GM12874 (cell line): Measurements from ENCODE around the gene CYBA.

Source experiments
- TF ChIP-seq, protein P1 (sequence below): IDR thresholded peaks from 2 replicates; pipeline ENCODE4 v1.5.1; 2011; ENCODE audit warnings: low read depth, mild to moderate bottlenecking, control low read depth, low read length, moderate library complexity; ENCODE audit not compliant: insufficient read depth

Gene CYBA

DNA sequence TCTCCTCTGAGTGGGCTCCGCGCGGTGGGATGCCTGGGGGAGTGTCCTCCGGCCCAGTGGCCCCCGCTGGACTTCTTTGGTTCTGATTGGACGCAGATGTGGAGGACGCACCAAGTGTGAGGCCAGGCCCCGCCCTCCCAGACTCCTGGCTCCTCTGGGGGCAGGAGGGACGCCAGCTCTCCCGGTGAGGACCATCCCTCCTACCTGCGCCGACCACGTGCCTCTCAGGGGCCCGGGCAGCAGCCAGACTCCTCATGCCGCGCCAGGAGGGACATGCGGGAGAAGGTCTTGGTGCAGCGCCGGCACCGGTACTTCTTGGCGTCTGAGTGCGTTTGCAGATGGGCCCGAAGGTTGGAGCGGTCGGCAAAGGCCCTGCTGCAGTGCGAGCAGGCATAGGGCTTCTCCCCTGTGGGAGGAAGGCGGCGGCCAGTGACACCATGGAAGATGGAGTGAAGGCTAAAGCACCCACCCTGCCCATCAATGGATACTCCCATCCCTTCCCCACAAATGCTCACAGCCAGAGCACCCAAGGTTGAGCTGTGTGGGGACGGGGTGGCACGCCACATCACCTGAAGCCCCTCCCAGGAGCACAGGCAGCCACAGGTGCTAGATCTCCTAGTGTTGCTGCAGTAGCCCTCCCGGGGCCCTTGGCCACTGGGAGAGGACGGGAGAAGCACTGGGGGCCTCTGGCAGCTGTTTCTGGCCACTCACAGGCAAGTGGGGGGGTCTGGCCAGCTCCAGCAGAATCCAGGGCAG, 27.5 kb upstream of the CYBA start:
- TF ChIP-seq, protein P1, sequence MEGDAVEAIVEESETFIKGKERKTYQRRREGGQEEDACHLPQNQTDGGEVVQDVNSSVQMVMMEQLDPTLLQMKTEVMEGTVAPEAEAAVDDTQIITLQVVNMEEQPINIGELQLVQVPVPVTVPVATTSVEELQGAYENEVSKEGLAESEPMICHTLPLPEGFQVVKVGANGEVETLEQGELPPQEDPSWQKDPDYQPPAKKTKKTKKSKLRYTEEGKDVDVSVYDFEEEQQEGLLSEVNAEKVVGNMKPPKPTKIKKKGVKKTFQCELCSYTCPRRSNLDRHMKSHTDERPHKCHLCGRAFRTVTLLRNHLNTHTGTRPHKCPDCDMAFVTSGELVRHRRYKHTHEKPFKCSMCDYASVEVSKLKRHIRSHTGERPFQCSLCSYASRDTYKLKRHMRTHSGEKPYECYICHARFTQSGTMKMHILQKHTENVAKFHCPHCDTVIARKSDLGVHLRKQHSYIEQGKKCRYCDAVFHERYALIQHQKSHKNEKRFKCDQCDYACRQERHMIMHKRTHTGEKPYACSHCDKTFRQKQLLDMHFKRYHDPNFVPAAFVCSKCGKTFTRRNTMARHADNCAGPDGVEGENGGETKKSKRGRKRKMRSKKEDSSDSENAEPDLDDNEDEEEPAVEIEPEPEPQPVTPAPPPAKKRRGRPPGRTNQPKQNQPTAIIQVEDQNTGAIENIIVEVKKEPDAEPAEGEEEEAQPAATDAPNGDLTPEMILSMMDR, result no peak

DNA sequence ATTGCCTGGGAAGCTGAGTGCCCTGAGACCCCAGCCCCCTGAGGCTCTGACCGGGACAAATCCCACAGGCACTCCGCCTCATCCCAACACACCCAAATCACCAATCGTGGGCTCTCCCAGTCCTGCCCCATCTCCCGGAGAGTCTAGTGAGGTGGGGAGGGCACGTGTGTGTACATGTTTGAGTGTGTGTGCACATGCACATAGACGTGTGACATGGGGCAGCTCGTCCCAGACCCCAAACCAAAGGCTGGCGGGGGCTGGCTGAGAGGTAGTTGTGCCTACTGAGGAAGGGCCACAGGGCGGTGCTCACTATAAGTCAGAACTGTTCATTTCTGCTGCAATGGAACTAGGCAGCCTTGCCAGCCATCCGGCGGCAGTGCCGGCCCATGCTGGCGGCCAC, 26.9 kb upstream of the CYBA start:
- TF ChIP-seq, protein P1, result no peak

DNA sequence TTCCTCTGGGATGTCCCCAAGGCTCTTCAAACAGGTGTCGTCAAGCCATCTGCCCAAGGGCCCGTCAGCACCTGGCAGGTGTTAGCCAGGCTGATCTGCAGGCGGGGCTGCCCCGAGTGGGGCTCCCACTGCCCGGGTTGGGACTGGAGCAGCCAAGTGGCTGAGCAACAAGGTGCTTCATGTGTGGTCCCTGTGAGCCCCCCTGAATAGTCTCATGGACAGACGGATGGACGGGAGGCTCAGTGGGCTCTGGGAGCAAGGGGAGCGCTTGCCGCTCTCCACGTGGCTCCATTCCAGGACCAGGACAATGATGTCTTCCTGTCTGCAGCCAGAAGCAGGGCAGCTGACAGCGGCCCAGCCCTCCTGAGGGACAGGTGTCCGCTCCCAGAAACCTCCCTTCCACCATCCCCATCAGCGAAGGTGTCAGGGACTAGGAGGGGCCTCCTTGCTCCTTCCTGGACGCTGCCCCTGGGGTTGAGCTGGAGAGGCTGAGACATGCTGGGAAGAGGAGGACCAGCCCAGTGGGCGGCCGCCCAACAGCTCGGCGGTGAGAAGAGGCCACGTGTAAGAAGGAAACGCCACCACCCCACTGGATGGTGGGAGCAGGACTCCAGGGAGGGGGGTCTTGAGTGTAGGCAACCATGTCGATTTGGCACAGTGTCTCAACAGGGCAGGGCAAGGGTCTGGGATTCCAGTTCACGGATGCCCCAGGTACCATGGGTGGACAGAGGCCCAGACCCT, 25.8 kb upstream of the CYBA start:
- TF ChIP-seq, protein P1, result no peak

DNA sequence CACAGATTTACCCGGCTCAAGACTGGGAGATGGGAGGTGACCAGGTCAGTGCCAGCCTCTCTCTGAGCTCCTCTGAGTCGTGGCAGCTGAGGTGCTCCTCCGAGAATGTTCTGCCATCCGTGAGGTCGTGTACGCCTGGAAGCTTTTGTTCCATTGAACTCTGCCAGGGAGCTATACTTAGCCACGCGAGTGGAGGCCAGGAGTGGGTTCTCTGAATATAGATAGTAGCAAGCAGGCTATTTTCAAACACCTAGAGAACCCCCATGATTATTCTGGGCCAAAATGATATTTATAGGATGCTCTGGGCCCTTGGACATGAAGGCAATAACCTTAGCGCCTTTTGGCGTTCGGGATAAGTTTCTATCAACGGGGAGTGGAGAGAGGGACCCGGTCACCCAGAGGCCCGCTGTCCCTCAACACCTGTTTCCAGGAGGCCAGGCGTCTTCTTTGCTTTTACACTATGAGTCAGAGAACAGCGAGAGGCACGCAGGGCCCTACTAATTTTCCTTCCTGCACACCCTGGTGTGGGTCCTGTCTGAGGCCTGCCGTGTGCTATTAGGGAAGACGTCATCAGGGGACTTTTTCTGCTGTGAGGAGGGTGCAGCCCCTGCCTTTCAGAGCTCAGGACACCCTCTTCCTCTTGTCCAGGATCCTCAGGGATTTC, 23.0 kb upstream of the CYBA start:
- TF ChIP-seq, protein P1, result no peak

DNA sequence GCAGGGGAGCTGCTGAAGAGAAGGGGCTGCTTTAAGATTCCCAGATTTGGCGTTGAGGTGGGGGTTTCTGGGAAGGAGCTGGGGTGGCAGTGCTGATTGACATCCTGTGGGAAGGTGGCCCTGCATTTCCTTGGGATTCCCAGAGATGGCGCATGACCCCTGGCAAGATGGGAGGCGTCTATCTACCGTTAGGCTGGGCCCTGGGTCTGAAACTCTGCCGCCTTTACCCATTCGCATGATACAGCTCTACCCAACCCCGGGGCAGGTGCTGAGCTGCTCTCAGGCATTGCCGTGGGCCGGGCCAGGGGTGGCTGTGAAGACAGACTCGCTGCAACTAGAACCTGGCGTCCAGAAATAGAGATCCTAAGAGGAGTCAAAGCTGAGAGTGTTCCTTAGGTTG, 21.9 kb upstream of the CYBA start:
- TF ChIP-seq, protein P1, result 0 out of 2 replicates have a peak, but pooled peaks have one; percentile 3

DNA sequence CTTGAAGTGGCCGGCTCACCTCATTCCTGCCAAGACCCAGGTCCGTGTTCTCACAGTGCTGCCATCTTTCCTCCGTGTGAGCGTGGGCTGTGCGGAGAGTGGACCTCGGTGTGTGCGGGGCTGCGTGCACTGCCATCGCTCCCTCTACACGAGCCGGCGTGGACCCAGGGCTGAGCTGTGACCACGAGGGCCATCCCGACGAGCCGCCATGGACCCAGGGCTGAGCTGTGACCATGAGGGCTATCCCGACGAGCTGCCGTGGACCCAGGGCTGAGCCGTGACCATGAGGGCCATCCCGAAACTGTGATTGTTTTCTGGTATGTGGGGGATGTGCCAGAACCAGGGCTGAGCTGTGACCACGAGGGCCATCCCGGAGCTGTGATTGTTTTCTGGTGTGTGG, 21.0 kb upstream of the CYBA start:
- TF ChIP-seq, protein P1, result no peak

DNA sequence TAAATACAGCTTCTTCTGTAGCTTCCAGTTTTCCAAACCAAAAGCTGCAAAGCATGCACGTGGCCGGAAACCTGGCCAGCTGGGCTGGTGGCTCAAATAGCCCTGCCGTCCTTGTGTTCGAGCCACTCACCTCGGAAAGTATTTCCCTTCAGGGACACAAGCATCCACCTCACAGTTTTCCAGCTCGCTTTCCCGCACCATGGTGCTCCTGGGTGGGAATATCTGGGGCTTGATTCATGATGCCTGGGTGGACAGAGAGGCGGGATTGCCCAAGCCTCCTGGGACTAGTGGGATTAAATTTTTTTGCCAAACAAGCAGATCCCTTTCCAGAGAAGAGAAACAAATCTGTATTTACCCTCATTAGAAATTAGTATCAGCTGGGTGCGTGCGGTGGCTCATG, 19.1 kb upstream of the CYBA start:
- TF ChIP-seq, protein P1, result no peak
